Activated CD8-positive, alpha-beta T cell treated with anti-CD3 and anti-CD28 coated beads for 36 hours (primary cell): ENCODE data around the gene TNIP1. TPM values are rescaled to one million over a fixed set of nuclear protein-coding genes. Genes with fewer than 3 reads are reported as not detected.

ENCODE experiments used
- ATAC-seq: fragments of 200-7000 bp; cut with Tn5 transposase; one replicate; pipeline ENCODE4 v1.10.0; 2021; ENCODE audit warnings: mild to moderate bottlenecking, moderate library complexity
- CTCF ChIA-PET: fragments of 350-600 bp; sonication (Branson Sonifier 250); formaldehyde crosslinking; loops from one replicate; lab custom pipeline; 2021; ENCODE audit warnings: antibody characterized with exemption; lab: Charles Lee
- POLR2A ChIA-PET: fragments of 350-600 bp; sonication (Branson Sonifier 250); formaldehyde crosslinking; loops from one replicate; lab custom pipeline; 2021; ENCODE audit warnings: antibody characterized with exemption; lab: Charles Lee
- DNase-seq: peaks from one replicate; pipeline ENCODE4 v3.0.0-alpha.2; 2020
- H3K27ac Mint-ChIP-seq: one replicate; pipeline ENCODE4 v1.8.0; 2021; ENCODE audit warnings: mild to moderate bottlenecking, mixed read lengths
- H3K27me3 Mint-ChIP-seq: one replicate; pipeline ENCODE4 v1.8.0; 2021; ENCODE audit warnings: mixed read lengths
- H3K36me3 Mint-ChIP-seq: one replicate; pipeline ENCODE4 v1.8.0; 2021; ENCODE audit warnings: low read depth, mixed read lengths
- H3K4me1 Mint-ChIP-seq: one replicate; pipeline ENCODE4 v1.8.0; 2021; ENCODE audit warnings: low read depth, mixed read lengths
- H3K4me3 Mint-ChIP-seq: one replicate; pipeline ENCODE4 v1.8.0; 2021; ENCODE audit warnings: mild to moderate bottlenecking, moderate library complexity, mixed read lengths
- H3K9me3 Mint-ChIP-seq: one replicate; pipeline ENCODE4 v1.8.0; 2021; ENCODE audit warnings: mixed read lengths
- CTCF ChIP-seq: fragments of 200-600 bp; IDR thresholded peaks from one replicate; pipeline ENCODE4 v1.8.0; 2022; ENCODE audit warnings: antibody characterized with exemption, mild to moderate bottlenecking
- intact Hi-C: fragments of 100-400 bp; cut with micrococcal nuclease; formaldehyde crosslinking; loops from one replicate; pipeline ENCODE4 v1.10.0; 2022
- total RNA-seq, 2 experiments: library from RNA; stranded (reverse); gene quantifications; one replicate each; pipeline ENCODE4 v1.2.3, GENCODE V29; 2021

Gene TNIP1
- total RNA-seq, 2 experiments from 2014 or later, result 222 TPM

- H3K36me3 Mint-ChIP-seq, result peaks cover 69% of the 10 kb centered on the region
- no peak overlapping the region for H3K4me3 Mint-ChIP-seq
- H3K4me1 Mint-ChIP-seq, result peaks cover 6% of the 10 kb centered on the region
- DNase-seq, result no peak
- no peak for TF ChIP-seq CTCF
- intact Hi-C loops, result no loop called here
- H3K27me3 Mint-ChIP-seq, result no peaks in the 10 kb centered on the region
- ChIA-PET POLR2A (interaction anchor here (0.7 to 0.9 kb wide), 2 partner anchors 10 to 69 kb away, joined by 3 read pairs; no protein-coding TSS in a partner anchor), CTCF (interaction anchor here (0.8 to 16.0 kb wide), 5 partner anchors 11 to 51 kb away, joined by 3 to 478 read pairs (median 4); partner anchors contain the start of gene TNIP1)
- ATAC-seq, result no peak
- H3K9me3 Mint-ChIP-seq, result no peaks in the 10 kb centered on the region
- no peak overlapping the region for H3K27ac Mint-ChIP-seq
Measured at GRCh38 chr5:151104795-151105194, 24.0 kb upstream of the TNIP1 start.

GRCh38 chr5:151101746-151102145 lies 20.9 kb upstream of the TNIP1 start:
- intact Hi-C loops, result no loop called here
- POLR2A ChIA-PET, result interaction anchor here (1.0 to 1.1 kb wide), 3 partner anchors 8 to 14 kb away, joined by 3 to 5 read pairs (median 3); no protein-coding TSS in a partner anchor
- Mint-ChIP-seq H3K27me3 (no peaks in the 10 kb centered on the region), H3K9me3 (no peaks in the 10 kb centered on the region), H3K4me1 (peaks cover 35% of the 10 kb centered on the region), H3K4me3 (no peak overlapping the region), H3K36me3 (peaks cover 59% of the 10 kb centered on the region), H3K27ac (no peak overlapping the region)
- CTCF ChIA-PET, result interaction anchor here (1.0 to 2.9 kb wide), 5 partner anchors 14 to 63 kb away, joined by 3 to 23 read pairs (median 6); no protein-coding TSS in a partner anchor
- ATAC-seq (no peak), DNase-seq (no peak)
- TF ChIP-seq CTCF, result no peak

GRCh38 chr5:151101151-151101550 lies 20.3 kb upstream of the TNIP1 start:
- DNase-seq (no peak), ATAC-seq (no peak)
- intact Hi-C loops, result no loop called here
- H3K36me3 Mint-ChIP-seq, result peaks cover 55% of the 10 kb centered on the region
- no peak overlapping the region for H3K4me3 Mint-ChIP-seq
- H3K27ac Mint-ChIP-seq, result no peak overlapping the region
- no peak for TF ChIP-seq CTCF
- no peaks in the 10 kb centered on the region for H3K9me3 Mint-ChIP-seq
- H3K27me3 Mint-ChIP-seq, result no peaks in the 10 kb centered on the region
- ChIA-PET POLR2A (interaction anchor here (0.5 to 1.1 kb wide), 3 partner anchors 8 to 50 kb away, joined by 3 read pairs; no protein-coding TSS in a partner anchor), CTCF (interaction anchor here (1.6 to 2.9 kb wide), 3 partner anchors 15 to 53 kb away, joined by 6 to 23 read pairs (median 7); no protein-coding TSS in a partner anchor)
- peaks cover 38% of the 10 kb centered on the region for H3K4me1 Mint-ChIP-seq

GRCh38 chr5:151100681-151101080 lies 19.8 kb upstream of the TNIP1 start:
- ATAC-seq (no peak), DNase-seq (no peak)
- no peak overlapping the region for H3K4me3 Mint-ChIP-seq
- no peak overlapping the region for H3K27ac Mint-ChIP-seq
- H3K4me1 Mint-ChIP-seq, result peaks cover 43% of the 10 kb centered on the region
- no peaks in the 10 kb centered on the region for H3K9me3 Mint-ChIP-seq
- CTCF ChIA-PET, result interaction anchor here (1.6 to 2.9 kb wide), 2 partner anchors 15 to 53 kb away, joined by 6 to 23 read pairs; no protein-coding TSS in a partner anchor
- H3K36me3 Mint-ChIP-seq, result peaks cover 52% of the 10 kb centered on the region
- TF ChIP-seq CTCF, result no peak
- POLR2A ChIA-PET, result interaction anchor here (0.5 to 1.1 kb wide), 2 partner anchors 13 to 50 kb away, joined by 3 read pairs; no protein-coding TSS in a partner anchor
- no peaks in the 10 kb centered on the region for H3K27me3 Mint-ChIP-seq
- intact Hi-C loops, result no loop called here

- CTCF ChIA-PET, result interaction anchor here (0.7 to 6.2 kb wide), 11 partner anchors 9 to 140 kb away, joined by 3 to 59 read pairs (median 5); no protein-coding TSS in a partner anchor
- TF ChIP-seq CTCF, result no peak
- POLR2A ChIA-PET, result interaction anchor here (0.8 to 5.7 kb wide), 10 partner anchors 9 to 66 kb away, joined by 3 to 65 read pairs (median 4); partner anchors contain the start of gene TNIP1
- H3K36me3 Mint-ChIP-seq, result peaks cover 48% of the 10 kb centered on the region
- H3K27ac Mint-ChIP-seq, result peak overlapping the region; percentile 59
- H3K4me1 Mint-ChIP-seq, result peaks cover 63% of the 10 kb centered on the region
- no peaks in the 10 kb centered on the region for H3K9me3 Mint-ChIP-seq
- intact Hi-C loops, result loop anchor here (5.0 kb wide), 1 partner anchor 46 kb away; no protein-coding TSS in a partner anchor
- DNase-seq (no peak), ATAC-seq (no peak)
- H3K27me3 Mint-ChIP-seq, result no peaks in the 10 kb centered on the region
- H3K4me3 Mint-ChIP-seq, result peak overlapping the region; percentile 41
Measured at GRCh38 chr5:151098768-151099121, 17.9 kb upstream of the TNIP1 start.
